Glutamatergic neuron (in vitro differentiated cells): ENCODE measurements around the gene SYCE1. TPM values are rescaled to one million over a fixed set of nuclear protein-coding genes. Genes with fewer than 3 reads are reported as not detected.
A peak's percentile ranks its signal among the peaks of the same experiment; 100 is the strongest.
"Not testable (repeated sequence)": the region's sequence is repeated elsewhere in the genome, so short reads cannot be mapped to it uniquely, and the experiment has no call there.

Source experiments
- DNase-seq: peaks from one replicate; pipeline ENCODE4 v3.0.0; 2022
- H3K27ac Mint-ChIP-seq: one replicate; pipeline ENCODE4 v1.8.0; 2020; ENCODE audit warnings: mild to moderate bottlenecking, mixed read lengths, inconsistent platforms; ENCODE audit not compliant: unreplicated experiment
- H3K27me3 Mint-ChIP-seq: one replicate; pipeline ENCODE4 v1.8.0; 2020; ENCODE audit warnings: mild to moderate bottlenecking, moderate library complexity, mixed read lengths, inconsistent platforms; ENCODE audit not compliant: unreplicated experiment
- H3K36me3 Mint-ChIP-seq: one replicate; pipeline ENCODE4 v1.8.0; 2020; ENCODE audit warnings: mild to moderate bottlenecking, mixed read lengths, inconsistent platforms; ENCODE audit not compliant: unreplicated experiment
- H3K4me1 Mint-ChIP-seq: one replicate; pipeline ENCODE4 v1.8.0; 2020; ENCODE audit warnings: mild to moderate bottlenecking, low read depth, mixed read lengths, inconsistent platforms; ENCODE audit not compliant: unreplicated experiment
- H3K4me3 Mint-ChIP-seq: one replicate; pipeline ENCODE4 v1.8.0; 2020; ENCODE audit warnings: mild to moderate bottlenecking, mixed read lengths, inconsistent platforms; ENCODE audit not compliant: unreplicated experiment
- H3K9me3 Mint-ChIP-seq: one replicate; pipeline ENCODE4 v1.8.0; 2020; ENCODE audit warnings: mild to moderate bottlenecking, moderate library complexity, mixed read lengths, inconsistent platforms; ENCODE audit not compliant: unreplicated experiment
- CTCF ChIP-seq: fragments of 200-600 bp; sonication (generic); IDR thresholded peaks from one replicate; pipeline ENCODE4 v1.5.0; 2021; ENCODE audit not compliant: partially characterized antibody, unreplicated experiment
- total RNA-seq: library from RNA; stranded (reverse); fragmentation: NEBNext Ultra II Directional; extraction: Animal tissue kit (Norgen Biotek cat#: 25700); gene quantifications from one replicate; pipeline ENCODE4 v1.2.1, GENCODE V29; 2021; ENCODE audit not compliant: unreplicated experiment

The SYCE1 gene
- total RNA-seq, 1 donor from 2014 or later = 0.78 TPM

GRCh38 chr10:133608855-133609254 lies 43.5 kb upstream of the SYCE1 start:
- Mint-ChIP-seq H3K27ac (no peak overlapping the region), H3K36me3 (peaks cover 2% of the 10 kb centered on the region), H3K27me3 (peaks cover 3% of the 10 kb centered on the region), H3K9me3 (peaks cover 2% of the 10 kb centered on the region), H3K4me1 (no peaks in the 10 kb centered on the region), H3K4me3 (no peak overlapping the region)
- TF ChIP-seq CTCF = peak; percentile 46
- no peak for DNase-seq

- not testable (repeated sequence) for H3K36me3 Mint-ChIP-seq, H3K4me3 Mint-ChIP-seq, H3K27ac Mint-ChIP-seq, H3K27me3 Mint-ChIP-seq, H3K4me1 Mint-ChIP-seq, H3K9me3 Mint-ChIP-seq, DNase-seq
Observed at GRCh38 chr10:133603434-133603833, 38.1 kb upstream of the SYCE1 start.

DNA sequence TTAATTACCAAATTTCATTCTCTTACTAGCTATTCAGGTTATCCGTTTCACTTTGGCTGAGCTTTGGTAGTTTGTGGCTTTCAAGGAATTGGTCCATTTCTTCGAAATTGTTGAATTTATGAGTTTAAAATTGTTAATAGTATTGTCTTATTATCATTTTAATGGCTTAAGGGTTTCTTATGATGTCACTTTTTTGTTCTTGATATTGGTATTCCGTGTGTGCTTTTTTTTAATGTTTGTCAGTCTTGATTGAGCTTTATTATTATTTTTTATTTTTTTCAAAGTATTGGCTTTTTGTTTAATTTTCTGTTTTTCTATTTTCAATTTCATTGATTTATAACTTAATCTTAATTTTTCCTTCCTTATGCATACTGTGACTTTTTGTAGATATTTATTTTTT lies 35.3 kb upstream of the SYCE1 start:
- no peak for DNase-seq
- Mint-ChIP-seq H3K27ac (no peak overlapping the region), H3K4me3 (no peak overlapping the region), H3K9me3 (peaks cover 2% of the 10 kb centered on the region), H3K36me3 (no peaks in the 10 kb centered on the region), H3K4me1 (no peaks in the 10 kb centered on the region), H3K27me3 (no peaks in the 10 kb centered on the region)
- TF ChIP-seq CTCF = no peak

GRCh38 chr10:133599869-133600268 lies 34.5 kb upstream of the SYCE1 start:
- H3K27ac Mint-ChIP-seq, H3K36me3 Mint-ChIP-seq, H3K9me3 Mint-ChIP-seq: not testable (repeated sequence)

GRCh38 chr10:133592716-133593115 lies 27.3 kb upstream of the SYCE1 start:
- Mint-ChIP-seq H3K4me3 (no peak overlapping the region), H3K9me3 (peaks cover 3% of the 10 kb centered on the region), H3K27ac (no peak overlapping the region), H3K36me3 (no peaks in the 10 kb centered on the region), H3K27me3 (no peaks in the 10 kb centered on the region), H3K4me1 (no peaks in the 10 kb centered on the region)
- no peak for DNase-seq
- no peak for TF ChIP-seq CTCF

More at GRCh38 chr10:133599869-133600268, 34.5 kb upstream of the SYCE1 start:
- H3K27me3 Mint-ChIP-seq, H3K4me3 Mint-ChIP-seq, DNase-seq, H3K4me1 Mint-ChIP-seq: not testable (repeated sequence)

GRCh38 chr10:133590970-133591359 lies 25.6 kb upstream of the SYCE1 start:
- H3K9me3 Mint-ChIP-seq = peaks cover 3% of the 10 kb centered on the region
- no peaks in the 10 kb centered on the region for H3K4me1 Mint-ChIP-seq
- TF ChIP-seq CTCF = no peak
- no peak overlapping the region for H3K4me3 Mint-ChIP-seq
- H3K36me3 Mint-ChIP-seq = no peaks in the 10 kb centered on the region
- DNase-seq = no peak
- no peaks in the 10 kb centered on the region for H3K27me3 Mint-ChIP-seq
- no peak overlapping the region for H3K27ac Mint-ChIP-seq
